ENCODE data around the gene LRMDA. TPM values are rescaled to one million over a fixed set of nuclear protein-coding genes. Genes with fewer than 3 reads are reported as not detected.
A peak's percentile ranks its signal among the peaks of the same experiment; 100 is the strongest.

The LRMDA gene
- total RNA-seq, 1 donor from 2014 or later, result 5.2 TPM

GRCh38 chr10:76341740-76342139 is 910.3 kb downstream of the LRMDA start:
- H4K20me1 ChIP-seq (ENCODE audit: low read depth), result no peaks in the 10 kb centered on the region
- H3K27me3 ChIP-seq, result no peaks in the 10 kb centered on the region
- H3K27ac Mint-ChIP-seq, result peak overlapping the region; percentile 7
- no peaks in the 10 kb centered on the region for H3K79me2 ChIP-seq (ENCODE audit: low read depth)
- H3K4me3 Mint-ChIP-seq, result no peak overlapping the region
- H3K36me3 ChIP-seq, result no peaks in the 10 kb centered on the region
- peaks cover 2% of the 10 kb centered on the region for H3K36me3 Mint-ChIP-seq
- no peak overlapping the region for H3K27ac ChIP-seq
- no peak overlapping the region for H3K4me2 ChIP-seq
- peaks cover 19% of the 10 kb centered on the region for H3K9me3 Mint-ChIP-seq
- TF ChIP-seq EZH2phosphoT487 (IDR thresholded peaks at IDR 0.05) (no peak), EZH2 (IDR thresholded peaks at IDR 0.05) (no peak)
- TF ChIP-seq, protein P1, sequence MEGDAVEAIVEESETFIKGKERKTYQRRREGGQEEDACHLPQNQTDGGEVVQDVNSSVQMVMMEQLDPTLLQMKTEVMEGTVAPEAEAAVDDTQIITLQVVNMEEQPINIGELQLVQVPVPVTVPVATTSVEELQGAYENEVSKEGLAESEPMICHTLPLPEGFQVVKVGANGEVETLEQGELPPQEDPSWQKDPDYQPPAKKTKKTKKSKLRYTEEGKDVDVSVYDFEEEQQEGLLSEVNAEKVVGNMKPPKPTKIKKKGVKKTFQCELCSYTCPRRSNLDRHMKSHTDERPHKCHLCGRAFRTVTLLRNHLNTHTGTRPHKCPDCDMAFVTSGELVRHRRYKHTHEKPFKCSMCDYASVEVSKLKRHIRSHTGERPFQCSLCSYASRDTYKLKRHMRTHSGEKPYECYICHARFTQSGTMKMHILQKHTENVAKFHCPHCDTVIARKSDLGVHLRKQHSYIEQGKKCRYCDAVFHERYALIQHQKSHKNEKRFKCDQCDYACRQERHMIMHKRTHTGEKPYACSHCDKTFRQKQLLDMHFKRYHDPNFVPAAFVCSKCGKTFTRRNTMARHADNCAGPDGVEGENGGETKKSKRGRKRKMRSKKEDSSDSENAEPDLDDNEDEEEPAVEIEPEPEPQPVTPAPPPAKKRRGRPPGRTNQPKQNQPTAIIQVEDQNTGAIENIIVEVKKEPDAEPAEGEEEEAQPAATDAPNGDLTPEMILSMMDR (IDR thresholded peaks at IDR 0.05), result no peak
- H3K9ac ChIP-seq, result no peak overlapping the region
- no peak overlapping the region for H2AFZ ChIP-seq (replicated peaks)
- DNase-seq (ENCODE audit: low spot score), result no peak
- H3K4me3 ChIP-seq, result no peak overlapping the region
- peaks cover 3% of the 10 kb centered on the region for H3K27me3 Mint-ChIP-seq (ENCODE audit: insufficient read depth, low read depth)
- H3F3A ChIP-seq (ENCODE audit: low read depth), result no peaks in the 10 kb centered on the region
- no peaks in the 10 kb centered on the region for H3K4me1 ChIP-seq
- H3K4me1 Mint-ChIP-seq, result peaks cover 8% of the 10 kb centered on the region
- no peaks in the 10 kb centered on the region for H3K9me3 ChIP-seq (ENCODE audit: low read depth)

- H3F3A ChIP-seq (ENCODE audit: low read depth), result no peaks in the 10 kb centered on the region
- H3K4me2 ChIP-seq, result no peak overlapping the region
- peaks cover 2% of the 10 kb centered on the region for H3K36me3 Mint-ChIP-seq
- TF ChIP-seq EZH2 (IDR thresholded peaks at IDR 0.05), result no peak
- no peak for TF ChIP-seq EZH2phosphoT487 (IDR thresholded peaks at IDR 0.05)
- TF ChIP-seq, protein P1 (IDR thresholded peaks at IDR 0.05), result no peak
- H3K27me3 Mint-ChIP-seq (ENCODE audit: insufficient read depth, low read depth), result peaks cover 2% of the 10 kb centered on the region
- H4K20me1 ChIP-seq (ENCODE audit: low read depth), result no peaks in the 10 kb centered on the region
- DNase-seq (ENCODE audit: low spot score), result no peak
- H3K4me3 Mint-ChIP-seq, result no peak overlapping the region
- peaks cover 4% of the 10 kb centered on the region for H3K4me1 Mint-ChIP-seq
- no peaks in the 10 kb centered on the region for H3K36me3 ChIP-seq
- H3K79me2 ChIP-seq (ENCODE audit: low read depth), result no peaks in the 10 kb centered on the region
- H2AFZ ChIP-seq (replicated peaks), result no peak overlapping the region
- no peaks in the 10 kb centered on the region for H3K9me3 ChIP-seq (ENCODE audit: low read depth)
- no peak overlapping the region for H3K4me3 ChIP-seq
- no peak overlapping the region for H3K27ac Mint-ChIP-seq
- H3K27ac ChIP-seq, result no peak overlapping the region
- H3K27me3 ChIP-seq, result no peaks in the 10 kb centered on the region
- H3K9ac ChIP-seq, result no peak overlapping the region
- H3K4me1 ChIP-seq, result no peaks in the 10 kb centered on the region
- H3K9me3 Mint-ChIP-seq, result peaks cover 14% of the 10 kb centered on the region
Measured at GRCh38 chr10:76342996-76343395, 911.6 kb downstream of the LRMDA start.

GRCh38 chr10:76347832-76348231 is 916.4 kb downstream of the LRMDA start:
- H3K4me1 ChIP-seq, result no peaks in the 10 kb centered on the region
- peaks cover 5% of the 10 kb centered on the region for H3K36me3 Mint-ChIP-seq
- no peak overlapping the region for H3K4me3 ChIP-seq
- no peak for DNase-seq (ENCODE audit: low spot score)
- H3K36me3 ChIP-seq, result no peaks in the 10 kb centered on the region
- H3K9ac ChIP-seq, result no peak overlapping the region
- H3K27ac Mint-ChIP-seq, result no peak overlapping the region
- no peaks in the 10 kb centered on the region for H3K4me1 Mint-ChIP-seq
- H3F3A ChIP-seq (ENCODE audit: low read depth), result no peaks in the 10 kb centered on the region
- H3K27me3 ChIP-seq, result no peaks in the 10 kb centered on the region
- no peak overlapping the region for H3K4me2 ChIP-seq
- TF ChIP-seq EZH2phosphoT487 (IDR thresholded peaks at IDR 0.05) (no peak), EZH2 (IDR thresholded peaks at IDR 0.05) (no peak)
- TF ChIP-seq, protein P1 (IDR thresholded peaks at IDR 0.05), result no peak
- H3K79me2 ChIP-seq (ENCODE audit: low read depth), result no peaks in the 10 kb centered on the region
- no peak overlapping the region for H3K27ac ChIP-seq
- H3K9me3 ChIP-seq (ENCODE audit: low read depth), result no peaks in the 10 kb centered on the region
- H3K4me3 Mint-ChIP-seq, result no peak overlapping the region
- peaks cover 6% of the 10 kb centered on the region for H3K27me3 Mint-ChIP-seq (ENCODE audit: insufficient read depth, low read depth)
- H2AFZ ChIP-seq (replicated peaks), result no peak overlapping the region
- no peaks in the 10 kb centered on the region for H4K20me1 ChIP-seq (ENCODE audit: low read depth)
- peaks cover 13% of the 10 kb centered on the region for H3K9me3 Mint-ChIP-seq

All from neural progenitor cell (in vitro differentiated cells).